ENCODE data around the gene ZNF765. TPM values are rescaled to one million over a fixed set of nuclear protein-coding genes. Genes with fewer than 3 reads are reported as not detected.
"Not testable (repeated sequence)": the region's sequence is repeated elsewhere in the genome, so short reads cannot be mapped to it uniquely, and the experiment has no call there.

Gene ZNF765
- polyA plus RNA-seq, 2 donors = 1.6 to 3.2 TPM

DNA sequence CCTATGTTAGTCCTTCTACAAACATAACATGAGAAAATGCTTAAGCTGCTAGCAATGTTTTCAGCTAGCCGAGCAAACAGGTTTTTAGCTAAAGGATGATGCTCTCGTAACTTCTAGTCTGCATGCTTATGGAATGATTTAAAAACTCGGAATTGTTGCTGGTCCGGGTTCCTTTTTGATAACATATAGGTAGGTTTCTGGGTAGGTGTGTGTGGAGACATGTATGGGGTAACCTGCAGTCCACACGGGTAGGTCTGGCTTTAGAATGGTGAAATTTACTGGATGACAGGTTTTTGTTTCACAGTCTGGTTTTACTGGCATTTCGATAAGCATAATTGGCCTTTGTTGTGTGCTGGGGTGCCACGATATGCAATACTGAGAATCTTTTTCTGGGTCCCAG is 77.0 kb downstream of the ZNF765 start:
- Histone ChIP-seq H3K36me3 (ENCODE audit: control insufficient read depth in 2 of 2, insufficient read depth in 2 of 2, low read length in 1 of 2) (peaks cover 0 to 5% of the 10 kb centered on the region in 2 donors), H3K27me3 (ENCODE audit: control insufficient read depth in 1 of 2, insufficient read depth in 2 of 2, low read length in 2 of 2) (no peaks in the 10 kb centered on the region), H3K4me1 (ENCODE audit: control insufficient read depth in 2 of 2, insufficient read depth in 2 of 2, low read length in 1 of 2) (no peaks in the 10 kb centered on the region), H3K27ac (ENCODE audit: low read depth in 2 of 2, low read length in 1 of 2) (no peak overlapping the region), H3K4me3 (ENCODE audit: low read depth in 1 of 2, low read length in 2 of 2) (no peak overlapping the region), H3K9me3 (ENCODE audit: control insufficient read depth in 2 of 2, insufficient read depth in 1 of 2, low read depth in 1 of 2, low read length in 1 of 2) (peaks cover 0 to under 1% of the 10 kb centered on the region in 2 donors)
- 95 to 96% methylated on average over 7 of the region's 7 CpGs for WGBS, 2 donors

DNA sequence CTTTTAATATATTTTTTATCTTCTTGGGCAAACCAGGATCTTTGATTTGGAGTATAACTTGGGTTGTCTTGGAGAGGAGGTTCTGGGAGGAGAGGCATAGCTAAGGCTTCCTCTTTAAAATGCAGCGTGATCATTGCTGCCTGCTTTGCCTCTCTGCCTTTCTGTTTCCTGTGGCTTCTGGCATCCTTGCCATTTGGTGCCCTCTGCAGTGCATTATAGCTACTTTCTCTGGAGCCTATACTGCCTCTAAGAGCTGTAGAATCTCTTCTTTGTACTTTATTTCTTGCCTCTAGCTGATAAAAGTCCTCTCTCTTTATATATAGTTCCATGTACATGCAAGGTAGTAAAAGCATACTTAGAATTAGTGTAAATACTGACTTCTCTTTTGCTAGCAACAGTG is 79.9 kb downstream of the ZNF765 start:
- not testable (repeated sequence) for H3K27me3 ChIP-seq (ENCODE audit: control insufficient read depth in 1 of 2, insufficient read depth in 2 of 2, low read length in 2 of 2); H3K4me1 ChIP-seq (ENCODE audit: control insufficient read depth in 2 of 2, insufficient read depth in 2 of 2, low read length in 1 of 2); H3K4me3 ChIP-seq (ENCODE audit: low read depth in 1 of 2, low read length in 2 of 2); H3K36me3 ChIP-seq (ENCODE audit: control insufficient read depth in 2 of 2, insufficient read depth in 2 of 2, low read length in 1 of 2); H3K27ac ChIP-seq (ENCODE audit: low read depth in 2 of 2, low read length in 1 of 2)
- 65 to 69% methylated on average over 1 of the region's 1 CpG for WGBS, 2 donors
- H3K9me3 ChIP-seq (ENCODE audit: control insufficient read depth in 2 of 2, insufficient read depth in 1 of 2, low read depth in 1 of 2, low read length in 1 of 2) = peaks cover 8 to 20% of the 10 kb centered on the region in 2 donors

DNA sequence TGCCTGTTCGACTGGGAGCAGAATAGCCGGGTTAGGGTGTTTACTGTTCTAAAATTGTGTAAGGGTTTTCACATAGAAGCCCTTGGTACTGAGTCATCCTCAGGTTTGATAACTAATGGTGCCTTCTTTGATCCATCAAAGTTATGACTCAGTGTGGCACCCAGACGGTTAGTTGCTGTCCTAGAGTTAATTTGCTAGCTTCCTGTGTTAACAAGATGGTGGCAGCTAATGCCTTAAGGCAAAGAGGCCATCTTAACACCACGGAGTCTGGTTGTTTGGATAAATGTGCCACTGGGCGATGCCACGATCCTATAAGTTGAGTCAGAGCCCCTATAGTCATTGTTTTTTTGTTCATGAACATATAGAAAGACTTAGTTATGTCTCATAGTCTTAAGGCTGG is 80.5 kb downstream of the ZNF765 start:
- H3K36me3 ChIP-seq (ENCODE audit: control insufficient read depth in 2 of 2, insufficient read depth in 2 of 2, low read length in 1 of 2); H3K27ac ChIP-seq (ENCODE audit: low read depth in 2 of 2, low read length in 1 of 2); H3K4me3 ChIP-seq (ENCODE audit: low read depth in 1 of 2, low read length in 2 of 2); H3K27me3 ChIP-seq (ENCODE audit: control insufficient read depth in 1 of 2, insufficient read depth in 2 of 2, low read length in 2 of 2); H3K4me1 ChIP-seq (ENCODE audit: control insufficient read depth in 2 of 2, insufficient read depth in 2 of 2, low read length in 1 of 2): not testable (repeated sequence)
- peaks cover 8 to 23% of the 10 kb centered on the region in 2 donors for H3K9me3 ChIP-seq (ENCODE audit: control insufficient read depth in 2 of 2, insufficient read depth in 1 of 2, low read depth in 1 of 2, low read length in 1 of 2)
- 80 to 84% methylated on average over 6 of the region's 6 CpGs for WGBS, 2 donors

Other genes with a start within 250 kb of the ZNF765 start
- gene ZNF347, start 236.1 kb upstream of the ZNF765 start, polyA plus RNA-seq = 1 to 10 TPM; 1.2 to 1.8 TPM
- gene ZNF665, start 201.8 kb upstream of the ZNF765 start, polyA plus RNA-seq = 1 to 10 TPM; 1.1 to 1.3 TPM
- gene ZNF677, start 140.3 kb upstream of the ZNF765 start, polyA plus RNA-seq = 1 to 10 TPM; 3.5 to 5.1 TPM
- not detected for gene VN1R2, start 136.9 kb upstream of the ZNF765 start, polyA plus RNA-seq
- not detected for gene VN1R4, start 127.4 kb upstream of the ZNF765 start, polyA plus RNA-seq
- 1 to 10 TPM; 1.7 to 2.2 TPM for gene ZNF845, start 61.4 kb upstream of the ZNF765 start, polyA plus RNA-seq
- gene ZNF525, start 29.4 kb upstream of the ZNF765 start, polyA plus RNA-seq = 1 to 10 TPM; 3.2 to 5.2 TPM
- 1 to 10 TPM; 3.8 to 5.8 TPM for gene ZNF761, start 36.8 kb downstream of the ZNF765 start, polyA plus RNA-seq
- gene ZNF813, start 72.6 kb downstream of the ZNF765 start, polyA plus RNA-seq = under 1 TPM; 0.82 to 0.96 TPM
- gene ZNF331, start 143.0 kb downstream of the ZNF765 start, polyA plus RNA-seq = 1 to 10 TPM; 4.7 to 6.1 TPM
- not detected for gene DPRX, start 236.8 kb downstream of the ZNF765 start, polyA plus RNA-seq

Measured in esophagus (tissue), 2 donors.